ENCODE data around the gene ZEB2.

DNA sequence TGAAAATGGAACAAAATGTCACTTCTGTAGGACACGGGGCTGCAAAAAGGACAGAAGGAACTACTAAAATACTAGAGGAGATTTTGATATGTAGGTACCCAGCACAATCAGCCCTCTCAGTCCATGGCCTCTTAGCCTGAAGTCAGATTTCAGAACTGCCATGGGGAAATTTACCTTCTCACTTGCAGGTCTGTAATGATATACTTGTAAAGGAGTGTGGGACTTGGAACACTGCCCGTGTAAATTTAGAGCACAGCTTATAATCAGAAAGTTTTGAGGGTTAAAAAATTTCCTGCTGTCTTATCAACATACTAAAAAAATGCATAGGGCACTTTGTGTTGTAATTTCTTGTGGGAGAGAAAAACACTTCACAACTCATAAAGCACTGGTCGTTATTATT is 60.6 kb downstream of the ZEB2 start:
- TF ChIP-seq, protein P1, sequence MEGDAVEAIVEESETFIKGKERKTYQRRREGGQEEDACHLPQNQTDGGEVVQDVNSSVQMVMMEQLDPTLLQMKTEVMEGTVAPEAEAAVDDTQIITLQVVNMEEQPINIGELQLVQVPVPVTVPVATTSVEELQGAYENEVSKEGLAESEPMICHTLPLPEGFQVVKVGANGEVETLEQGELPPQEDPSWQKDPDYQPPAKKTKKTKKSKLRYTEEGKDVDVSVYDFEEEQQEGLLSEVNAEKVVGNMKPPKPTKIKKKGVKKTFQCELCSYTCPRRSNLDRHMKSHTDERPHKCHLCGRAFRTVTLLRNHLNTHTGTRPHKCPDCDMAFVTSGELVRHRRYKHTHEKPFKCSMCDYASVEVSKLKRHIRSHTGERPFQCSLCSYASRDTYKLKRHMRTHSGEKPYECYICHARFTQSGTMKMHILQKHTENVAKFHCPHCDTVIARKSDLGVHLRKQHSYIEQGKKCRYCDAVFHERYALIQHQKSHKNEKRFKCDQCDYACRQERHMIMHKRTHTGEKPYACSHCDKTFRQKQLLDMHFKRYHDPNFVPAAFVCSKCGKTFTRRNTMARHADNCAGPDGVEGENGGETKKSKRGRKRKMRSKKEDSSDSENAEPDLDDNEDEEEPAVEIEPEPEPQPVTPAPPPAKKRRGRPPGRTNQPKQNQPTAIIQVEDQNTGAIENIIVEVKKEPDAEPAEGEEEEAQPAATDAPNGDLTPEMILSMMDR (conservative IDR thresholded peaks at IDR 0.05; ENCODE audit: low read length): no peak
- no peak for TF ChIP-seq EZH2phosphoT487 (IDR thresholded peaks at IDR 0.05; ENCODE audit: borderline replicate concordance)

Measured in Loucy (cell line).